H9 (cell line): ENCODE data around the gene PIAS4. TPM values are rescaled to one million over a fixed set of nuclear protein-coding genes. Genes with fewer than 3 reads are reported as not detected.

ENCODE experiments used
- DNase-seq: peaks from one replicate; pipeline ENCODE4 v3.0.0-alpha.2; 2017
- H2AFZ ChIP-seq: one replicate; pipeline ENCODE4 v1.6.1; 2013; ENCODE audit warnings: mild to moderate bottlenecking, low read length, control low read depth, moderate library complexity
- H2AK5ac ChIP-seq: 2 replicates; pipeline ENCODE4 v1.6.1; 2013; ENCODE audit warnings: low read length, control low read depth, mixed read lengths; ENCODE audit not compliant: insufficient read length
- H2BK120ac ChIP-seq: one replicate; pipeline ENCODE4 v1.6.1; 2013; ENCODE audit warnings: low read depth, mild to moderate bottlenecking, low read length, control low read depth, inconsistent platforms; ENCODE audit not compliant: poor library complexity, severe bottlenecking
- H2BK12ac ChIP-seq: 2 replicates; pipeline ENCODE4 v1.6.1; 2013; ENCODE audit warnings: low read length, control low read depth, mixed read lengths, low read depth; ENCODE audit not compliant: insufficient read length
- H2BK15ac ChIP-seq: 2 replicates; pipeline ENCODE4 v1.6.1; 2013; ENCODE audit warnings: low read depth, low read length, control low read depth
- H2BK20ac ChIP-seq: one replicate; pipeline ENCODE4 v1.6.1; 2013; ENCODE audit warnings: low read depth, mild to moderate bottlenecking, low read length, control low read depth, inconsistent platforms; ENCODE audit not compliant: poor library complexity, severe bottlenecking
- H2BK5ac ChIP-seq: 2 replicates; pipeline ENCODE4 v1.6.1; 2013; ENCODE audit warnings: low read length, control low read depth, mixed read lengths; ENCODE audit not compliant: insufficient read length
- H3K14ac ChIP-seq: 2 replicates; pipeline ENCODE4 v1.6.1; 2013; ENCODE audit warnings: low read length, control low read depth; ENCODE audit not compliant: insufficient read depth
- H3K18ac ChIP-seq: 2 replicates; pipeline ENCODE4 v1.6.1; 2013; ENCODE audit warnings: low read depth, mild to moderate bottlenecking, mixed read lengths, low read length, control low read depth; ENCODE audit not compliant: insufficient read length
- H3K23ac ChIP-seq: 2 replicates; pipeline ENCODE4 v1.6.1; 2013; ENCODE audit warnings: low read length, control low read depth, mixed read lengths, low read depth; ENCODE audit not compliant: insufficient read length
- H3K23me2 ChIP-seq: 2 replicates; pipeline ENCODE4 v1.6.1; 2013; ENCODE audit warnings: low read depth, mild to moderate bottlenecking, mixed read lengths, low read length, control low read depth; ENCODE audit not compliant: insufficient read length, poor library complexity, severe bottlenecking
- H3K27ac ChIP-seq: 2 replicates; pipeline ENCODE4 v1.5.1; 2013; ENCODE audit warnings: low read length, control low read depth, mixed read lengths, low read depth; ENCODE audit not compliant: insufficient read length
- H3K27me3 ChIP-seq: 2 replicates; pipeline ENCODE4 v1.6.1; 2013; ENCODE audit warnings: low read length, control low read depth, inconsistent platforms; ENCODE audit not compliant: insufficient read depth
- H3K4ac ChIP-seq: 2 replicates; pipeline ENCODE4 v1.6.1; 2013; ENCODE audit warnings: low read depth, mild to moderate bottlenecking, control low read depth, inconsistent platforms, low read length, moderate library complexity
- H3K4me1 ChIP-seq: 2 replicates; pipeline ENCODE4 v1.6.1; 2013; ENCODE audit warnings: low read length, control low read depth, inconsistent platforms; ENCODE audit not compliant: insufficient read depth
- H3K4me2 ChIP-seq: 2 replicates; pipeline ENCODE4 v1.6.1; 2013; ENCODE audit warnings: low read length, control low read depth, mixed read lengths; ENCODE audit not compliant: insufficient read length, insufficient read depth
- H3K56ac ChIP-seq: 2 replicates; pipeline ENCODE4 v1.6.1; 2013; ENCODE audit warnings: low read depth, mild to moderate bottlenecking, mixed read lengths, low read length, control low read depth; ENCODE audit not compliant: insufficient read length
- H3K79me1 ChIP-seq: 2 replicates; pipeline ENCODE4 v1.6.1; 2013; ENCODE audit warnings: low read depth, mild to moderate bottlenecking, moderate library complexity, low read length, control low read depth, inconsistent platforms; ENCODE audit not compliant: insufficient read depth, poor library complexity, severe bottlenecking
- H3K79me2 ChIP-seq: 2 replicates; pipeline ENCODE4 v1.6.1; 2013; ENCODE audit warnings: low read length, control low read depth, inconsistent platforms; ENCODE audit not compliant: insufficient read depth
- H3K9ac ChIP-seq: 2 replicates; pipeline ENCODE4 v1.6.1; 2013; ENCODE audit warnings: low read length, control low read depth, mixed read lengths; ENCODE audit not compliant: insufficient read length; ENCODE audit errors: extremely low read depth
- H3K9me3 ChIP-seq: one replicate; pipeline ENCODE4 v1.6.1; 2013; ENCODE audit warnings: low read depth, low read length, inconsistent platforms; ENCODE audit not compliant: control insufficient read depth
- H3T11ph ChIP-seq: one replicate; pipeline ENCODE4 v1.6.1; 2013; ENCODE audit warnings: mild to moderate bottlenecking, low read length, control low read depth, inconsistent platforms
- H4K20me1 ChIP-seq: one replicate; pipeline ENCODE4 v1.6.1; 2013; ENCODE audit not compliant: control insufficient read depth, insufficient read length, insufficient read depth
- H4K5ac ChIP-seq: 2 replicates; pipeline ENCODE4 v1.6.1; 2013; ENCODE audit warnings: low read depth, mild to moderate bottlenecking, mixed read lengths, low read length, control low read depth; ENCODE audit not compliant: insufficient read length
- H4K8ac ChIP-seq: replicated peaks from 2 replicates; pipeline ENCODE4 v1.6.1; 2013; ENCODE audit warnings: low read length, control low read depth, mixed read lengths, low read depth; ENCODE audit not compliant: insufficient read length
- H4K91ac ChIP-seq: 2 replicates; pipeline ENCODE4 v1.6.1; 2013; ENCODE audit warnings: low read depth, mild to moderate bottlenecking, moderate library complexity, mixed read lengths, low read length, control low read depth; ENCODE audit not compliant: insufficient read length
- H3K27ac Mint-ChIP-seq, 3 experiments: 2 replicates in 2 of 3; 3 replicates in 1 of 3; pipeline ENCODE4 v1.8.0; 2020 to 2021; ENCODE audit warnings: mixed read lengths in 3 of 3, mild to moderate bottlenecking in 1 of 3, moderate library complexity in 1 of 3
- H3K27me3 Mint-ChIP-seq: 2 replicates; pipeline ENCODE4 v1.8.0; 2021; ENCODE audit warnings: low read depth, mild to moderate bottlenecking, moderate library complexity, mixed read lengths
- H3K36me3 Mint-ChIP-seq, 3 experiments: 2 replicates in 2 of 3; 3 replicates in 1 of 3; pipeline ENCODE4 v1.8.0; 2020 to 2021; ENCODE audit warnings: low read depth in 3 of 3, mixed read lengths in 3 of 3; ENCODE audit not compliant: insufficient read depth in 1 of 3
- H3K4me1 Mint-ChIP-seq, 2 experiments: 2 replicates each; pipeline ENCODE4 v1.8.0; 2020; ENCODE audit warnings: mixed read lengths in 2 of 2
- H3K4me3 Mint-ChIP-seq, 2 experiments: 2 replicates in 1 of 2; 3 replicates in 1 of 2; pipeline ENCODE4 v1.8.0; 2020 to 2021; ENCODE audit warnings: mild to moderate bottlenecking in 2 of 2, mixed read lengths in 2 of 2, moderate library complexity in 1 of 2
- H3K9me3 Mint-ChIP-seq, 2 experiments: 2 replicates in 1 of 2; 3 replicates in 1 of 2; pipeline ENCODE4 v1.8.0; 2020; ENCODE audit warnings: mild to moderate bottlenecking in 2 of 2, mixed read lengths in 2 of 2, moderate library complexity in 1 of 2
- CTCF ChIP-seq: fragments of 200-600 bp; sonication (generic); conservative IDR thresholded peaks from 3 replicates; pipeline ENCODE4 v1.8.0; 2021; ENCODE audit warnings: antibody characterized with exemption, mild to moderate bottlenecking
- WGBS: extraction: QIAGEN DNeasy Blood & Tissue Kit; methylation state at CpG from one replicate; pipeline ENCODE4 v1.1.7; 2013; ENCODE audit warnings: missing lambda C conversion rate, low lambda C conversion rate, mixed read lengths; ENCODE audit not compliant: insufficient read length; ENCODE audit errors: extremely low coverage; 5-methylcytosine and 5-hydroxymethylcytosine counted together
- total RNA-seq: library from RNA; stranded (reverse); gene quantifications from 2 replicates; pipeline ENCODE4 v1.2.1, GENCODE V29; 2021

Gene PIAS4
- total RNA-seq, 1 experiment from 2014 or later: 52.0 TPM

DNA sequence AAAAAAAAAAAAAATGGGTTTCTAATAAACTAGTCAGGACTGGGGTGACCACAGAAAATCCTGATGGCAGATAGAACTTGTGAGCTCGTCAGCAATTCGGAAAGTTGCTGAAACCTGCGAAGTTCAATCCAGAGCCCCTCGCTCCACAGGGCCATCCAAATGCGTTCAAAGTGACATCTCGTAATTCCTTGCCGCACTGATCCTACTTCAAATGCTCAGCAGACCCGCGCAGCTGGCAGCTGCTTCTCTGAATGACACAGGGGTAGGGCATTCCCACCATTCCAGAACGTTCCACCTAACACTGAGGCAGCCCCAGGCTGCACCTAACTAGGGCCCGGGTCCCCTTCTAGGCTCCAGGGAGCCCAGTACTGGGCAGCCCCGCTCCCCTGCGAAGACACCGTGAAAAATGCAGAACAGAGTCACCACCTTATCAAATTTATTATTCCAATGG lies 31.9 kb upstream of the PIAS4 start:
- no peak overlapping the region for H2AK5ac ChIP-seq
- Mint-ChIP-seq H3K4me3 (peak overlapping the region in 1 of 2 experiments; percentile 35; a peak in 1 of 5 replicates), H3K27ac (peak overlapping the region; percentile 23 to 68 (median 35); a peak in 1 of 7 replicates), H3K27me3 (peaks cover 4% of the 10 kb centered on the region), H3K36me3 (peaks cover 43 to 61% (median 49%) of the 10 kb centered on the region in 3 experiments), H3K9me3 (no peaks in the 10 kb centered on the region; a peak in 1 of 5 replicates), H3K4me1 (peaks cover 2 to 4% of the 10 kb centered on the region in 2 experiments; a peak in 2 of 4 replicates)
- H3K9ac ChIP-seq: no peak overlapping the region
- no peak overlapping the region for H3K18ac ChIP-seq
- H2BK20ac ChIP-seq: no peak overlapping the region
- H4K20me1 ChIP-seq: no peaks in the 10 kb centered on the region
- H3K27ac ChIP-seq: no peak overlapping the region
- no peaks in the 10 kb centered on the region for H3K27me3 ChIP-seq
- H4K91ac ChIP-seq: no peak overlapping the region
- H3T11ph ChIP-seq: no peak overlapping the region
- no peak overlapping the region for H2BK12ac ChIP-seq
- H3K79me2 ChIP-seq: no peaks in the 10 kb centered on the region
- H3K79me1 ChIP-seq: no peaks in the 10 kb centered on the region
- TF ChIP-seq CTCF: no peak
- H2BK5ac ChIP-seq: no peak overlapping the region
- H2BK15ac ChIP-seq: no peak overlapping the region
- H3K23me2 ChIP-seq: no peaks in the 10 kb centered on the region
- DNase-seq: peak; percentile 33
- no peak overlapping the region for H3K4me2 ChIP-seq
- no peaks in the 10 kb centered on the region for H3K4me1 ChIP-seq
- H3K9me3 ChIP-seq: no peaks in the 10 kb centered on the region
- H3K56ac ChIP-seq: no peak overlapping the region
- no peak overlapping the region for H4K5ac ChIP-seq
- H2AFZ ChIP-seq: no peak overlapping the region
- no peak overlapping the region for H3K14ac ChIP-seq
- no CpG with 5 or more reads among the region's 14 CpGs for WGBS
- no peak overlapping the region for H3K23ac ChIP-seq
- no peak overlapping the region for H3K4ac ChIP-seq
- no peak overlapping the region for H2BK120ac ChIP-seq
- no peak overlapping the region for H4K8ac ChIP-seq
